ENCODE results near the gene GNAZ. TPM values are rescaled to one million over a fixed set of nuclear protein-coding genes. Genes with fewer than 3 reads are reported as not detected.

Gene GNAZ
- polyA plus RNA-seq, 1 donor from 2014 or later = 52.0 TPM

GRCh38 chr22:23053051-23053707 is 17.1 kb upstream of the GNAZ start:
- H3K27me3 ChIP-seq (ENCODE audit: insufficient read depth, low read depth, low read length) = no peaks in the 10 kb centered on the region
- H3K9me2 ChIP-seq (ENCODE audit: insufficient read depth, low read length) = no peaks in the 10 kb centered on the region
- no peak overlapping the region for H2AFZ ChIP-seq (ENCODE audit: low read depth, low read length)
- H4K20me1 ChIP-seq (ENCODE audit: insufficient read depth) = no peaks in the 10 kb centered on the region
- no peak overlapping the region for H3K27ac ChIP-seq (ENCODE audit: low read length)
- H3F3A ChIP-seq (ENCODE audit: insufficient read depth, low read length, poor library complexity, severe bottlenecking) = no peaks in the 10 kb centered on the region
- no peaks in the 10 kb centered on the region for H3K36me3 ChIP-seq (ENCODE audit: insufficient read depth, low read length)
- no peaks in the 10 kb centered on the region for H3K9me3 ChIP-seq (ENCODE audit: low read length)
- no peak overlapping the region for H3K4me2 ChIP-seq (ENCODE audit: low read length)
- H3K9ac ChIP-seq (ENCODE audit: low read length) = no peak overlapping the region
- H3K79me2 ChIP-seq (replicated peaks; ENCODE audit: insufficient read depth, low read length) = no peaks in the 10 kb centered on the region
- TF ChIP-seq EP300 (conservative IDR thresholded peaks at IDR 0.05; ENCODE audit: poor library complexity, severe bottlenecking) (no peak), POLR2AphosphoS5 (IDR thresholded peaks at IDR 0.05) (no peak), EZH2 (IDR thresholded peaks at IDR 0.05; ENCODE audit: borderline replicate concordance, insufficient read depth, low read length, poor library complexity, severe bottlenecking) (no peak), TAF1 (IDR thresholded peaks at IDR 0.05; ENCODE audit: low read depth) (no peak), MXI1 (conservative IDR thresholded peaks at IDR 0.05; ENCODE audit: poor library complexity, severe bottlenecking) (no peak), RAD21 (conservative IDR thresholded peaks at IDR 0.05) (no peak), SMC3 (conservative IDR thresholded peaks at IDR 0.05; ENCODE audit: poor library complexity) (no peak)
- TF ChIP-seq, protein P1, sequence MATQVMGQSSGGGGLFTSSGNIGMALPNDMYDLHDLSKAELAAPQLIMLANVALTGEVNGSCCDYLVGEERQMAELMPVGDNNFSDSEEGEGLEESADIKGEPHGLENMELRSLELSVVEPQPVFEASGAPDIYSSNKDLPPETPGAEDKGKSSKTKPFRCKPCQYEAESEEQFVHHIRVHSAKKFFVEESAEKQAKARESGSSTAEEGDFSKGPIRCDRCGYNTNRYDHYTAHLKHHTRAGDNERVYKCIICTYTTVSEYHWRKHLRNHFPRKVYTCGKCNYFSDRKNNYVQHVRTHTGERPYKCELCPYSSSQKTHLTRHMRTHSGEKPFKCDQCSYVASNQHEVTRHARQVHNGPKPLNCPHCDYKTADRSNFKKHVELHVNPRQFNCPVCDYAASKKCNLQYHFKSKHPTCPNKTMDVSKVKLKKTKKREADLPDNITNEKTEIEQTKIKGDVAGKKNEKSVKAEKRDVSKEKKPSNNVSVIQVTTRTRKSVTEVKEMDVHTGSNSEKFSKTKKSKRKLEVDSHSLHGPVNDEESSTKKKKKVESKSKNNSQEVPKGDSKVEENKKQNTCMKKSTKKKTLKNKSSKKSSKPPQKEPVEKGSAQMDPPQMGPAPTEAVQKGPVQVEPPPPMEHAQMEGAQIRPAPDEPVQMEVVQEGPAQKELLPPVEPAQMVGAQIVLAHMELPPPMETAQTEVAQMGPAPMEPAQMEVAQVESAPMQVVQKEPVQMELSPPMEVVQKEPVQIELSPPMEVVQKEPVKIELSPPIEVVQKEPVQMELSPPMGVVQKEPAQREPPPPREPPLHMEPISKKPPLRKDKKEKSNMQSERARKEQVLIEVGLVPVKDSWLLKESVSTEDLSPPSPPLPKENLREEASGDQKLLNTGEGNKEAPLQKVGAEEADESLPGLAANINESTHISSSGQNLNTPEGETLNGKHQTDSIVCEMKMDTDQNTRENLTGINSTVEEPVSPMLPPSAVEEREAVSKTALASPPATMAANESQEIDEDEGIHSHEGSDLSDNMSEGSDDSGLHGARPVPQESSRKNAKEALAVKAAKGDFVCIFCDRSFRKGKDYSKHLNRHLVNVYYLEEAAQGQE (IDR thresholded peaks at IDR 0.05; ENCODE audit: borderline replicate concordance) = no peak
- TF ChIP-seq, protein P2, sequence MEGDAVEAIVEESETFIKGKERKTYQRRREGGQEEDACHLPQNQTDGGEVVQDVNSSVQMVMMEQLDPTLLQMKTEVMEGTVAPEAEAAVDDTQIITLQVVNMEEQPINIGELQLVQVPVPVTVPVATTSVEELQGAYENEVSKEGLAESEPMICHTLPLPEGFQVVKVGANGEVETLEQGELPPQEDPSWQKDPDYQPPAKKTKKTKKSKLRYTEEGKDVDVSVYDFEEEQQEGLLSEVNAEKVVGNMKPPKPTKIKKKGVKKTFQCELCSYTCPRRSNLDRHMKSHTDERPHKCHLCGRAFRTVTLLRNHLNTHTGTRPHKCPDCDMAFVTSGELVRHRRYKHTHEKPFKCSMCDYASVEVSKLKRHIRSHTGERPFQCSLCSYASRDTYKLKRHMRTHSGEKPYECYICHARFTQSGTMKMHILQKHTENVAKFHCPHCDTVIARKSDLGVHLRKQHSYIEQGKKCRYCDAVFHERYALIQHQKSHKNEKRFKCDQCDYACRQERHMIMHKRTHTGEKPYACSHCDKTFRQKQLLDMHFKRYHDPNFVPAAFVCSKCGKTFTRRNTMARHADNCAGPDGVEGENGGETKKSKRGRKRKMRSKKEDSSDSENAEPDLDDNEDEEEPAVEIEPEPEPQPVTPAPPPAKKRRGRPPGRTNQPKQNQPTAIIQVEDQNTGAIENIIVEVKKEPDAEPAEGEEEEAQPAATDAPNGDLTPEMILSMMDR (IDR thresholded peaks at IDR 0.05; ENCODE audit: poor library complexity, severe bottlenecking) = no peak
- no peak overlapping the region for H3K4me3 ChIP-seq (ENCODE audit: low read length)

GRCh38 chr22:23053912-23054530 is 16.3 kb upstream of the GNAZ start:
- H3K4me2 ChIP-seq (ENCODE audit: low read length) = no peak overlapping the region
- H3K36me3 ChIP-seq (ENCODE audit: insufficient read depth, low read length) = no peaks in the 10 kb centered on the region
- no peaks in the 10 kb centered on the region for H3K9me2 ChIP-seq (ENCODE audit: insufficient read depth, low read length)
- no peak overlapping the region for H3K9ac ChIP-seq (ENCODE audit: low read length)
- no peaks in the 10 kb centered on the region for H3K27me3 ChIP-seq (ENCODE audit: insufficient read depth, low read depth, low read length)
- no peaks in the 10 kb centered on the region for H3K9me3 ChIP-seq (ENCODE audit: low read length)
- H2AFZ ChIP-seq (ENCODE audit: low read depth, low read length) = no peak overlapping the region
- no peaks in the 10 kb centered on the region for H4K20me1 ChIP-seq (ENCODE audit: insufficient read depth)
- H3K4me3 ChIP-seq (ENCODE audit: low read length) = no peak overlapping the region
- no peaks in the 10 kb centered on the region for H3F3A ChIP-seq (ENCODE audit: insufficient read depth, low read length, poor library complexity, severe bottlenecking)
- no peaks in the 10 kb centered on the region for H3K79me2 ChIP-seq (replicated peaks; ENCODE audit: insufficient read depth, low read length)
- no peak for TF ChIP-seq POLR2AphosphoS5 (IDR thresholded peaks at IDR 0.05)
- no peak for TF ChIP-seq TAF1 (IDR thresholded peaks at IDR 0.05; ENCODE audit: low read depth)
- TF ChIP-seq, protein P2 (IDR thresholded peaks at IDR 0.05; ENCODE audit: poor library complexity, severe bottlenecking) = no peak
- no peak for TF ChIP-seq EZH2 (IDR thresholded peaks at IDR 0.05; ENCODE audit: borderline replicate concordance, insufficient read depth, low read length, poor library complexity, severe bottlenecking)
- no peak for TF ChIP-seq RAD21 (conservative IDR thresholded peaks at IDR 0.05)
- no peak for TF ChIP-seq MXI1 (conservative IDR thresholded peaks at IDR 0.05; ENCODE audit: poor library complexity, severe bottlenecking)
- TF ChIP-seq EP300 (conservative IDR thresholded peaks at IDR 0.05; ENCODE audit: poor library complexity, severe bottlenecking) = no peak
- TF ChIP-seq, protein P1 (IDR thresholded peaks at IDR 0.05; ENCODE audit: borderline replicate concordance) = no peak
- no peak for TF ChIP-seq SMC3 (conservative IDR thresholded peaks at IDR 0.05; ENCODE audit: poor library complexity)
- no peak overlapping the region for H3K27ac ChIP-seq (ENCODE audit: low read length)
